Stimulated activated CD4-positive, alpha-beta T cell treated with anti-CD3 and anti-CD28 coated beads, Interleukin-1b, Interleukin-23, amount 100 ng/mL, for 48 hours (primary cell): Measurements from ENCODE around the gene GTF2A1L.

Experiments used
- DNase-seq: peaks from one replicate; pipeline ENCODE4 v3.0.0-alpha.2; 2020

GTF2A1L gene

DNA sequence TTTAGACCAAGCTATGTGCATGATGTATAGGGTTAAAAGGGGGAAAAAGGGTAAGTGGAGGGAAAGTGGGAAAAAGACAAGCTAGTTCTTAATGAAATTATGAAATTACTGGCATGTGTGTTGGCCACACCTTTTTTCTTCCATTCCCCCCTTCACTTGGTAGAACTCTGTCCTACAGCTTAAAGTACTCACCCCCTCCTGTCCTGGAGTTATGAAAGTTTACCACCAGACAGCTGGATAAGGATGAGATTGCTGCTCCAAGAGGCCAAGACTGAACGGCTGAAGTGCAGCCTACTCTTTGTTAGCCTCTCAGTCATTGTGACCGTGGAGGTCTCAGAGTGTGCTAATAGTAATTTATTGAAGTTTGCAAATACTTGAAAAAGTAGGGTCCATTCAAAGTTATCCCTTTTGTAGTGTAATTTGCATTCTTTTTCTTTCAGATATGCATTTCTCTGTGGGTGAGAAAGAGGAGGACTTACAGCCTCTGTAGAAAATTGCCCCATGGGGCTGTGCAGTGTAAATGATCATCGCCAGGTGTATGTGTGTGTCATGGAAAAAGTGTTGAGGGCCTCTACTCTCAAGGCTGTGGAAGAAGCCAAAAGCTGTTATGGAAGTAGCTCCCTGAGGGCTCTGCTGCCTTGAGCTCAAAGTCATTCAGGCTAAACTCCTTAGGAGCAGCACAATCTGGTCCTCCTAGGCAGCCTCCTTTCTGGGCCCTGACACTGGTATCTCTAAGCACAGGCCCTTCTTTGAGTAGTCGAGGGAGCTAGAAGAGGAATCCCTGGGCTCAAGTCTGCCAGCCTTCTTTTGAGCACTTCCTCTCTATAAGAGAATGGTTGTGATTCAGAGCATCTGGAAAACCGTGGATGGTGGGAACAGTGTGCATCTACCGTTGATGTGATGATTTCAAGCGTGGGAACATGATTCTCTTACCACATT, 91.7 kb downstream of the GTF2A1L start:
- no peak for DNase-seq

DNA sequence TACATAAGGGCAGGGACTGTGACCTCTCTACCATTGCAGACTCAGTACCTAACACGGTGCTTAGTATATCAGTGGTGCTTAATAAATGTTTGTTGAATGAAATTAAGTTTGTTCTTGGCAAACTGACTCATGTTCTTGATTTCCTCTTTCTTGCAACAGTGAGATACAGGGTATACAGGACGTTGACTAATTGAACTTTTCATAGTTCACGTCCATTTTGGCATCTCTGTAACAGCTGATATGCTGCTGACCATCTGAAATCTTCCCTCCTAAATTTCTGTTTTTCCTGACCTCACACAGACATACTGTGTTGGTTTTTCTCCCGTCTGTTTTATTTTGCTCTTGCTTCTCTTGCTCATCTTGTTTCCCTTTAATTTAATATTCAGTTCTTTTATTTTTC, 93.7 kb downstream of the GTF2A1L start:
- no peak for DNase-seq

DNA sequence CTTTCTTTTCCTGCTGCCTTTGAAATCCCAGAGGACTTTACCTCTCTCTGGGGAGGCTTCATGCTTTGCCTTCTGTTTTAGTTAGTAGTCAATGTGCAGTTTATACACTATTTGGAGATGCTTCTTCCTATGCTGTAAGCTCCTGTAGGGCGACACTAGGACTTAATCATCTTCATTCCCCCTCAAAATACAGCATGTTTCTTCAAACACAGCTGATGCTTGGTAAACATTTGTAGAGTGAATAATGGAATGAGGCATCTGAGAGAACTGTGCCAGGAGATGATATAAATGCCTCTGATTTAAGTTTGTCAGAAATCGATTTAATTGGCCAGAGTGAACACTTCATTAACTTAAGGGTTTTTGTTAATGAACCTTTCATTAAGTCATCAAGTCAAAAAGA, 94.5 kb downstream of the GTF2A1L start:
- DNase-seq = no peak

DNA sequence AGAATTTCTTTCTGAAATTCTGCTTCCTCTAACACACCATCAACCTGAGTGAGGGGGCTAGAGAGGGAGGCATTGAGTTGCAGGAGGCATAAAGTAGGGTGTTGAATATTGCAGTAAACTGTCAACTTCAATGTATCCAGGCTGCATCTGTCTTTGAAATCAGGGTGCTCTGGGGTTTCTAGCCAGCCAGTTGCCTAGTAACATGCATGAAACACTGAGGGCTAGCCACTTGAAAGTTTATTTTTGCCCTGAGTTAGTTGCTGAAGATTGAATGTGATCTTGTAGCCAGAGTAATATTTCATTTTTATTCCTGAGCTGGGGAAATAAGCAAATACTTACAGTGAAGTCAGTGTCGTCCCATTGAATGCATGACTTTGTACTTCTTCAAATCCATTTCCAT, 96.0 kb downstream of the GTF2A1L start:
- no peak for DNase-seq

GRCh38 chr2:48714245-48714644, 96.6 kb downstream of the GTF2A1L start:
- DNase-seq = no peak

GRCh38 chr2:48715042-48715899, 97.6 kb downstream of the GTF2A1L start:
- no peak for DNase-seq

GRCh38 chr2:48715956-48716355, 98.3 kb downstream of the GTF2A1L start:
- DNase-seq = no peak

DNA sequence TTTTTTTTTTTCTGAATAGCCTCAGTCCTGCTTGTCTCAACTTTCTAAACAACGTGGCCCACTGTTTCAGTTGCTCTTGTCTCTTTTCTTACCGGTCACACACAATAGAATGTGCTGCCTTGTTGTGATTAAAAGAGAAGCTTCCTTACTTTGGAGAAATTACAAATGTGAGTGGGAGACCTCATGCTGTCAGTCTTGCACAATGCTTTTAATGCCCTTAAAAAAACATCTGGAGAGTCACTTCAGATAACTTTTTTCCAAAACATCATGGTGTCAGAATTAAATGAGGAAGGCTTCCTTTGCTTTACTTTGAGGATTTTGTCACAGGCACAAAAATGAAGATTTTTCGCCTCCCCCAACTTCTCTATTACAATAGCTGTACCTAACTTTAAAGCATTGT, 100.2 kb downstream of the GTF2A1L start:
- no peak for DNase-seq

DNA sequence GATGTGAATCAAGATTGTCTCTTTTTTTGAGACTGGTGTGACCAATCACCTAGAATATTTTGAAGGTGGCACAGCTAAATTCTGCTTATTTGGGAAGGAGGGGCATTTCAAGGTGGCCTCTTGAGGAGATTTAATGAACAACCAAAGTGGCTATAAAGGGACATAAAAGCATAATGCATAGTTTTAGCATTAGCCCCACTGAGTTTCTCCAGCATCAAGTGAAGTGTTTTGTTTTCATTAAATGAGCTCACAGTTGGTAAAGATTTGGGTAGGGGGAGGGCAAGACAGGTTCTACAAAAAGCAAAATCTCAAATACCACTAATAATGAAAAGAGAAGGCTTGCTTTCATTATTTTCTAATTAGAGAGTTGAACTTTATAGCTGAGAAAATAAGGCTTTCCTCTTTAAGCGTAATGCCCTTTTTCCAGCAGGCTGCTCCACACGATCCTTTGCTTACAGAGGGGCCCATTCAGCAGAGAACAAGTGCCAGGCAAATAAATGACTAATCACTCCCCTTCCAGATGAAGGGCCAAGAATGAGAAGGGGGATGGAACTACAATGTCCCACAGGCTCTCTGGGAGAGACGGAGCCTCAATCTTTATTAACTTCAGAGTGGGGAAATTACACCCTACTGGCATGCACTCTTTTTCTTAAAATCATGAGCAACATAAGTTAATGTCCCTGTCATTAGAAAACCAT, 102.0 kb downstream of the GTF2A1L start:
- no peak for DNase-seq

GRCh38 chr2:48721158-48721557, 103.5 kb downstream of the GTF2A1L start:
- DNase-seq = no peak

DNA sequence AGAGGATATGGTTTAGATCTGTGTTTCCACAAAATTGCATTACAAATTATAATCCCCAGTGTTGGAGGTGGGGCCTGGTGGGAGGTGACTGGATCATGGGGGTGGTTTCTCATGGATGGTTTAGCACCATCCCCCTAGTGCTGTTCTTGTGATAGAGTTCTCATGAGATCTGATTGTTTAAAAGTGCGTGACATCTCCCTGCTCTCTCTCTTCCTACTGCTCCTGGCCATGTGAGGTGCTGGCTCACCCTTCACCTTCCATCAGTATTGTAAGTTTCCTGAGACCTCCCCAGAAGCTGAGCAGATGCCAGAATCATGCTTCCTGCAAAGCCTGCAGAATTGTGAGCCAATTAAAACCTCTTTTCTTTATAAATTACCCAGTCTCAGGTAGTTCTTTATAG, 104.7 kb downstream of the GTF2A1L start:
- DNase-seq = no peak

DNA sequence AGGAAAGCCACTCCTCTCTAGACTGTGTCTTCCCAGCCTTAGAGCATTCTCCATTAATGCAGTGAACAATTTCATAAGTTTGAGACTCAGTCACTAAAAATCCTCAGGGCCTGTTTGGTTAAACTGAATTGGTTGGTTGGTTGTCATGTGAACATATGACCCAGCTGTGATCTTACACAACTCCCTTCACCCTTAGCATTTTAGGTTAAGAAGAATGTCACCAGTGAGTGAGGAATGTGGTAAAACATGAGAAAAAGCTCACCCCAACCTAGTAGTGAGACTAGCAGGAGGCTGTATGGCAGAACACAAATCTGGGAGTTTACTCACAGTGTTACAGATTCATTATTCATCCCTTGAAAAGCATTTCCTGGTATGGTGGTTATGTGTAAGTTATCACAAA, 105.5 kb downstream of the GTF2A1L start:
- no peak for DNase-seq

DNA sequence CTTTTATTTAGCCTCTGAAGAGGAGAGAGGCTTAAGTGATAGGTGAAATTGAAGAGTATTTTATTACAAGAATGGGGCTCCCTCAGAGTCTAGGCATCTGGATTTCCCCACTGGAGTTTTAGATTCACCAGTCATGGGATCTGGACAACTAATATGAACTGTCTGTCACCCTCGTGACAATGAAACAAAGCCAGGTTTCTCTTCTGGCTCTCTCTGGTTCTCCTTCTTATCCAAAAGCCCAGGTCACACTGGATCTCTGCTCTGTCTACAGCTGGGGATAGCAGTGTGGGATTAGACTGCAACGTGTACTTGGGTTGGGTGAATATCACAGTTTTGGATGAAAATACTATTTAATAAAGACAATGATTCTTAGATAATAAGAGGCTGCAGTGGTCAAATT, 106.6 kb downstream of the GTF2A1L start:
- DNase-seq = no peak

- no peak for DNase-seq
These were observed 108.2 kb downstream of the GTF2A1L start for GRCh38 chr2:48725696-48726494.

GRCh38 chr2:48727560-48727959, 109.9 kb downstream of the GTF2A1L start:
- DNase-seq = no peak

DNA sequence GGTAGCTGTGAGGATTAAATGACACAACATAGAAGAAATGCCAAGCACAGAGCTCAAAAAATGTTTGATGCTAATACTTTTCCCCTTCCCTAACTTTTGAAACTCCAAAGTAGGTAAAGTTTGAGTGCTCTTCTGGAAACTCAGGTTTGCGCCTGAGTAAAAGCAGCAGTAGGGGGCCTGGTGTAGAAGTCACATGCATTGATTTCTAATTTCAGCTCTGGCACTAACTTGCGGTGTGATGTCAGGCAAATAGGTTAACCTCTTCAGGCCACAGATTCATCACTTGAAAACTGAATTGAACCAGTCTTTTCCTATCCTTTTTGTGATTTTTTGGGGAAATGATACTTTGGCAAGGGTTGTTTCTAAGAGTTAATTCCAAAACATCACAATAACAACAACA, 110.6 kb downstream of the GTF2A1L start:
- no peak for DNase-seq

DNA sequence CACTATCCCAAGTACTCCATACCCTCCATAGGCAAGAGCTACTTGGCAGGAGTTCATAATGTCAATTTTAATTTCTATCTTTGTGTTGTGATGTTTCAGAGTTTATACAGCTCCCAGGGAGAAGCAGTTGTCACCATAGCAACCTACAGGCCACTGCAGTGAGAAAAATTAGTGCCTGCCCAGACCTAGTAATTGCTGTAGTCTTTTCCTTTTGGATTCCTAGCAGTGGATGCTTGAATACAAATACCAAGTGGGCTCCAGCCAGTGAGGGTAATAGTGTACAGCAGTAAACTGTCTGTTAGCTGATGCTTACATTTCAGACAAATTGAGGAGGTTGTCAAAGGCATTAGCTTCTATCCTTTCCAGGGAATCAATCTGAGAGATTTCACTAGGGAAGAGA, 111.2 kb downstream of the GTF2A1L start:
- no peak for DNase-seq
